T-helper 17 cell (primary cell): ENCODE measurements around the gene NSDHL. TPM values are rescaled to one million over a fixed set of nuclear protein-coding genes. Genes with fewer than 3 reads are reported as not detected.
A peak's percentile ranks its signal among the peaks of the same experiment; 100 is the strongest.
"Not testable (repeated sequence)": the region's sequence is repeated elsewhere in the genome, so short reads cannot be mapped to it uniquely, and the experiment has no call there.

Experiments used
- ATAC-seq: fragments of 150-1000 bp; cut with Tn5 transposase; 2 replicates; pipeline ENCODE4 v1.10.0; 2021; ENCODE audit warnings: mild to moderate bottlenecking, moderate library complexity
- DNase-seq, 3 donors: peaks; one replicate each; pipeline versions ENCODE4 v3.0.0 to v3.0.0-alpha.2; 2020 to 2021
- H3K9me3 ChIP-seq: one replicate; pipeline ENCODE4 v1.7.0; 2013; ENCODE audit warnings: low read length, mild to moderate bottlenecking; ENCODE audit not compliant: control insufficient read depth, poor library complexity, severe bottlenecking
- H3K27ac Mint-ChIP-seq: one replicate; pipeline ENCODE4 v1.8.0; 2022; ENCODE audit warnings: mild to moderate bottlenecking, moderate library complexity, mixed read lengths
- H3K27me3 Mint-ChIP-seq: one replicate; pipeline ENCODE4 v1.8.0; 2022; ENCODE audit warnings: mixed read lengths
- H3K36me3 Mint-ChIP-seq: one replicate; pipeline ENCODE4 v1.8.0; 2022; ENCODE audit warnings: low read depth, mixed read lengths
- H3K4me1 Mint-ChIP-seq: one replicate; pipeline ENCODE4 v1.8.0; 2022; ENCODE audit warnings: mild to moderate bottlenecking, mixed read lengths
- H3K4me3 Mint-ChIP-seq: one replicate; pipeline ENCODE4 v1.8.0; 2022; ENCODE audit warnings: mild to moderate bottlenecking, moderate library complexity, mixed read lengths
- total RNA-seq, 4 donors: library from RNA in 2 of 4; stranded (reverse) in 2 of 4; gene quantifications; one replicate each; pipeline ENCODE4 v1.2.3 and lab custom pipeline; 2022 to 2026

NSDHL gene
- total RNA-seq (1 to 10 TPM; 4.3 to 5.3 TPM), total RNA-seq (lab: John Stamatoyannopoulos, UW) (6.3 to 8.2 reads per million in 2 donors)

GRCh38 chrX:152830312-152831305 lies at the start of gene NSDHL, which contains the start of gene CETN2:
NSDHL (plus strand) TSS chrX:152831063; CDS start chrX:152846325, 15,262 bp downstream.
CETN2 (minus strand) TSS chrX:152830757; CDS start chrX:152830710, 47 bp downstream.
- Mint-ChIP-seq H3K36me3 (peaks cover 2% of the 10 kb centered on the region), H3K4me3 (peak within 1 kb of the TSS; percentile 94), H3K4me1 (peaks cover 11% of the 10 kb centered on the region), H3K27ac (peak within 1 kb of the TSS; percentile 95), H3K27me3 (no peaks in the 10 kb centered on the region)
- DNase-seq (peak; percentile 86 to 90 (median 89)), ATAC-seq (peak; percentile 98)
- H3K9me3 ChIP-seq = no peaks in the 10 kb centered on the region

GRCh38 chrX:152787062-152787461 lies 43.8 kb upstream of the NSDHL start:
- not testable (repeated sequence) for ATAC-seq, H3K9me3 ChIP-seq, H3K27me3 Mint-ChIP-seq, H3K4me3 Mint-ChIP-seq, H3K4me1 Mint-ChIP-seq, DNase-seq, H3K36me3 Mint-ChIP-seq, H3K27ac Mint-ChIP-seq

GRCh38 chrX:152798945-152799344 lies 31.9 kb upstream of the NSDHL start:
- Mint-ChIP-seq H3K4me1 (no peaks in the 10 kb centered on the region), H3K36me3 (no peaks in the 10 kb centered on the region), H3K4me3 (no peak overlapping the region), H3K27me3 (peaks cover 8% of the 10 kb centered on the region), H3K27ac (no peak overlapping the region)
- no peaks in the 10 kb centered on the region for H3K9me3 ChIP-seq
- DNase-seq = no peak
- no peak for ATAC-seq

- no peak for ATAC-seq
These were observed 24.8 kb upstream of the NSDHL start for GRCh38 chrX:152806035-152806434.

GRCh38 chrX:152810403-152810802 lies 20.5 kb upstream of the NSDHL start:
- no peak overlapping the region for H3K4me3 Mint-ChIP-seq
- no peaks in the 10 kb centered on the region for H3K36me3 Mint-ChIP-seq
- peaks cover 5% of the 10 kb centered on the region for H3K4me1 Mint-ChIP-seq
- ATAC-seq (no peak), DNase-seq (no peak)
- H3K9me3 ChIP-seq = no peaks in the 10 kb centered on the region
- no peaks in the 10 kb centered on the region for H3K27me3 Mint-ChIP-seq
- H3K27ac Mint-ChIP-seq = no peak overlapping the region

More at GRCh38 chrX:152806035-152806434, 24.8 kb upstream of the NSDHL start:
- no peak overlapping the region for H3K4me3 Mint-ChIP-seq
- H3K9me3 ChIP-seq = no peaks in the 10 kb centered on the region
- no peak for DNase-seq
- peaks cover 8% of the 10 kb centered on the region for H3K27me3 Mint-ChIP-seq
- no peak overlapping the region for H3K27ac Mint-ChIP-seq
- no peaks in the 10 kb centered on the region for H3K36me3 Mint-ChIP-seq
- no peaks in the 10 kb centered on the region for H3K4me1 Mint-ChIP-seq

- no peaks in the 10 kb centered on the region for H3K9me3 ChIP-seq
- DNase-seq = no peak
- Mint-ChIP-seq H3K4me3 (no peak overlapping the region), H3K27ac (peak overlapping the region; percentile 14), H3K27me3 (no peaks in the 10 kb centered on the region), H3K4me1 (peaks cover 5% of the 10 kb centered on the region), H3K36me3 (no peaks in the 10 kb centered on the region)
- no peak for ATAC-seq
These were observed 17.7 kb upstream of the NSDHL start for GRCh38 chrX:152813206-152813605.

- Mint-ChIP-seq H3K36me3 (no peaks in the 10 kb centered on the region), H3K27ac (no peak overlapping the region), H3K4me3 (no peak overlapping the region), H3K4me1 (peaks cover 5% of the 10 kb centered on the region), H3K27me3 (no peaks in the 10 kb centered on the region)
- ATAC-seq (no peak), DNase-seq (no peak)
- no peaks in the 10 kb centered on the region for H3K9me3 ChIP-seq
These were observed 16.8 kb upstream of the NSDHL start for GRCh38 chrX:152814048-152814447.

- Mint-ChIP-seq H3K4me3 (no peak overlapping the region), H3K27ac (no peak overlapping the region)
- no peak for ATAC-seq
These were observed 13.6 kb upstream of the NSDHL start for GRCh38 chrX:152817078-152817764.

GRCh38 chrX:152818356-152818755 lies 12.5 kb upstream of the NSDHL start:
- no peak for ATAC-seq
- no peaks in the 10 kb centered on the region for H3K9me3 ChIP-seq
- no peak overlapping the region for H3K27ac Mint-ChIP-seq
- no peak for DNase-seq
- peaks cover 11% of the 10 kb centered on the region for H3K27me3 Mint-ChIP-seq
- H3K4me3 Mint-ChIP-seq = no peak overlapping the region
- H3K4me1 Mint-ChIP-seq = peaks cover 5% of the 10 kb centered on the region
- peaks cover 2% of the 10 kb centered on the region for H3K36me3 Mint-ChIP-seq

More at GRCh38 chrX:152817078-152817764, 13.6 kb upstream of the NSDHL start:
- H3K4me1 Mint-ChIP-seq = peaks cover 5% of the 10 kb centered on the region
- H3K36me3 Mint-ChIP-seq = peaks cover 2% of the 10 kb centered on the region
- peaks cover 11% of the 10 kb centered on the region for H3K27me3 Mint-ChIP-seq
- DNase-seq = no peak
- H3K9me3 ChIP-seq = no peaks in the 10 kb centered on the region

- H3K36me3 Mint-ChIP-seq = peaks cover 2% of the 10 kb centered on the region
- H3K9me3 ChIP-seq = no peaks in the 10 kb centered on the region
- H3K4me3 Mint-ChIP-seq = no peak overlapping the region
- H3K27ac Mint-ChIP-seq = no peak overlapping the region
- DNase-seq (no peak), ATAC-seq (no peak)
- H3K27me3 Mint-ChIP-seq = peaks cover 11% of the 10 kb centered on the region
- no peaks in the 10 kb centered on the region for H3K4me1 Mint-ChIP-seq
These were observed 11.6 kb upstream of the NSDHL start for GRCh38 chrX:152819266-152819665.

GRCh38 chrX:152819732-152820131 lies 11.1 kb upstream of the NSDHL start:
- Mint-ChIP-seq H3K27me3 (peaks cover 11% of the 10 kb centered on the region), H3K4me1 (no peaks in the 10 kb centered on the region), H3K36me3 (peaks cover 2% of the 10 kb centered on the region), H3K4me3 (no peak overlapping the region), H3K27ac (no peak overlapping the region)
- no peaks in the 10 kb centered on the region for H3K9me3 ChIP-seq
- DNase-seq = no peak
- no peak for ATAC-seq

GRCh38 chrX:152821145-152821765 lies 9.6 kb upstream of the NSDHL start:
- H3K9me3 ChIP-seq = no peaks in the 10 kb centered on the region
- H3K4me3 Mint-ChIP-seq = no peak overlapping the region
- ATAC-seq (no peak), DNase-seq (no peak)
- H3K27ac Mint-ChIP-seq = no peak overlapping the region
- H3K27me3 Mint-ChIP-seq = peaks cover 11% of the 10 kb centered on the region
- H3K36me3 Mint-ChIP-seq = peaks cover 2% of the 10 kb centered on the region
- H3K4me1 Mint-ChIP-seq = no peaks in the 10 kb centered on the region
